Measurements from ENCODE around the gene ULK4.

DNA sequence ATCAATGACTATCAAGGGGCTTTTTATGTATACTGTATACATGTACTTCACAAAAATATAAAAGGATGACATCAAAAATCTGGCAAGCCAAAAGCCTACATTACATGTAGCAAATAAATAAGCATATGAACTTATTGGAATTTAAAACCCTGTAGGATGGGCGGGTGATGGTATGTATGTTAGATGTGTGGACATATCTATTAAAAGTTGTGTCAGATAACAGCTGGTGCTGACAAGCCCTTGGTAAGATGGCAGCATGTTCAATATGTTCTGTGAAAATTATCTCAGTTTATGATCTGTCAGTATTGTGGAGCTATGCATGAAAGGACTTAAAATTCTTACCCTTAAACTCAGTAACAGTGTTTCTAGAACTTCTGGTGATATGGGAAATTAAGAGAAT lies 742.5 kb downstream of the ULK4 start:
- TF ChIP-seq, protein P1, sequence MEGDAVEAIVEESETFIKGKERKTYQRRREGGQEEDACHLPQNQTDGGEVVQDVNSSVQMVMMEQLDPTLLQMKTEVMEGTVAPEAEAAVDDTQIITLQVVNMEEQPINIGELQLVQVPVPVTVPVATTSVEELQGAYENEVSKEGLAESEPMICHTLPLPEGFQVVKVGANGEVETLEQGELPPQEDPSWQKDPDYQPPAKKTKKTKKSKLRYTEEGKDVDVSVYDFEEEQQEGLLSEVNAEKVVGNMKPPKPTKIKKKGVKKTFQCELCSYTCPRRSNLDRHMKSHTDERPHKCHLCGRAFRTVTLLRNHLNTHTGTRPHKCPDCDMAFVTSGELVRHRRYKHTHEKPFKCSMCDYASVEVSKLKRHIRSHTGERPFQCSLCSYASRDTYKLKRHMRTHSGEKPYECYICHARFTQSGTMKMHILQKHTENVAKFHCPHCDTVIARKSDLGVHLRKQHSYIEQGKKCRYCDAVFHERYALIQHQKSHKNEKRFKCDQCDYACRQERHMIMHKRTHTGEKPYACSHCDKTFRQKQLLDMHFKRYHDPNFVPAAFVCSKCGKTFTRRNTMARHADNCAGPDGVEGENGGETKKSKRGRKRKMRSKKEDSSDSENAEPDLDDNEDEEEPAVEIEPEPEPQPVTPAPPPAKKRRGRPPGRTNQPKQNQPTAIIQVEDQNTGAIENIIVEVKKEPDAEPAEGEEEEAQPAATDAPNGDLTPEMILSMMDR (conservative IDR thresholded peaks at IDR 0.05) = no peak
- no peak for TF ChIP-seq ZFX (IDR thresholded peaks at IDR 0.05)

Measured in C4-2B (cell line).